ENCODE results near the gene MFAP3L.

MFAP3L gene

GRCh38 chr4:170007113-170007512 lies 19.1 kb downstream of the MFAP3L start:
- TF ChIP-seq ZC3H10 (CRISPR knock-in tag; IDR thresholded peaks at IDR 0.05) (no peak), CSRNP3 (CRISPR knock-in tag; IDR thresholded peaks at IDR 0.05) (no peak), ZNF8 (CRISPR knock-in tag; IDR thresholded peaks at IDR 0.05) (no peak), RARB (CRISPR knock-in tag; IDR thresholded peaks at IDR 0.05) (no peak), ZFP30 (CRISPR knock-in tag; IDR thresholded peaks at IDR 0.05) (no peak), OSR1 (CRISPR knock-in tag; IDR thresholded peaks at IDR 0.05) (no peak), GLIS3 (CRISPR knock-in tag; IDR thresholded peaks at IDR 0.05) (no peak), PATZ1 (CRISPR knock-in tag; IDR thresholded peaks at IDR 0.05; ENCODE audit: borderline replicate concordance) (no peak), ZNF70 (CRISPR knock-in tag; IDR thresholded peaks at IDR 0.05) (no peak), CSDC2 (CRISPR knock-in tag; IDR thresholded peaks at IDR 0.05) (no peak), ZFP3 (CRISPR knock-in tag; IDR thresholded peaks at IDR 0.05) (no peak), TSHZ2 (CRISPR knock-in tag; IDR thresholded peaks at IDR 0.05) (no peak), ESRRG (CRISPR knock-in tag; IDR thresholded peaks at IDR 0.05) (no peak), ISL1 (CRISPR knock-in tag; IDR thresholded peaks at IDR 0.05) (no peak), TCF4 (CRISPR knock-in tag; IDR thresholded peaks at IDR 0.05; ENCODE audit: borderline replicate concordance) (no peak), ARNTL (CRISPR knock-in tag; IDR thresholded peaks at IDR 0.05; ENCODE audit: borderline replicate concordance, low read depth) (no peak), POU6F1 (CRISPR knock-in tag; IDR thresholded peaks at IDR 0.05; ENCODE audit: borderline replicate concordance, low read depth) (no peak), PPARA (CRISPR knock-in tag; IDR thresholded peaks at IDR 0.05; ENCODE audit: borderline replicate concordance) (no peak), ZNF565 (CRISPR knock-in tag; conservative IDR thresholded peaks at IDR 0.05; ENCODE audit: low read depth) (no peak), SNAI2 (CRISPR knock-in tag; IDR thresholded peaks at IDR 0.05) (no peak)
- no peak for ATAC-seq

- TF ChIP-seq POU6F1 (CRISPR knock-in tag; IDR thresholded peaks at IDR 0.05; ENCODE audit: borderline replicate concordance, low read depth) (no peak), ISL1 (CRISPR knock-in tag; IDR thresholded peaks at IDR 0.05) (no peak), ZNF70 (CRISPR knock-in tag; IDR thresholded peaks at IDR 0.05) (no peak), ZNF8 (CRISPR knock-in tag; IDR thresholded peaks at IDR 0.05) (no peak), ZNF565 (CRISPR knock-in tag; conservative IDR thresholded peaks at IDR 0.05; ENCODE audit: low read depth) (no peak), OSR1 (CRISPR knock-in tag; IDR thresholded peaks at IDR 0.05) (no peak), TCF4 (CRISPR knock-in tag; IDR thresholded peaks at IDR 0.05; ENCODE audit: borderline replicate concordance) (no peak), RARB (CRISPR knock-in tag; IDR thresholded peaks at IDR 0.05) (no peak), CSDC2 (CRISPR knock-in tag; IDR thresholded peaks at IDR 0.05) (no peak), PATZ1 (CRISPR knock-in tag; IDR thresholded peaks at IDR 0.05; ENCODE audit: borderline replicate concordance) (no peak), SNAI2 (CRISPR knock-in tag; IDR thresholded peaks at IDR 0.05) (no peak), GLIS3 (CRISPR knock-in tag; IDR thresholded peaks at IDR 0.05) (no peak), ZC3H10 (CRISPR knock-in tag; IDR thresholded peaks at IDR 0.05) (no peak), BACH2 (CRISPR knock-in tag; IDR thresholded peaks at IDR 0.05; ENCODE audit: borderline replicate concordance) (no peak), TSHZ2 (CRISPR knock-in tag; IDR thresholded peaks at IDR 0.05) (no peak), CREB5 (CRISPR knock-in tag; IDR thresholded peaks at IDR 0.05; ENCODE audit: low read depth) (no peak), PPARA (CRISPR knock-in tag; IDR thresholded peaks at IDR 0.05; ENCODE audit: borderline replicate concordance) (no peak)
These were observed 20.7 kb downstream of the MFAP3L start for GRCh38 chr4:170005472-170005871.

More at GRCh38 chr4:170005472-170005871, 20.7 kb downstream of the MFAP3L start:
- peak; percentile 41; the same call in 2 of the 3 replicates for ATAC-seq
